CD4-positive, alpha-beta T cell treated with Interleukin-10 for 1 hour (primary cell): Measurements from ENCODE around the gene MROH2A.
"Not testable (repeated sequence)": the region's sequence is repeated elsewhere in the genome, so short reads cannot be mapped to it uniquely, and the experiment has no call there.

ENCODE experiments used
- DNase-seq: peaks from one replicate; pipeline ENCODE4 v3.0.0-alpha.2; 2020

The MROH2A gene, protein sequence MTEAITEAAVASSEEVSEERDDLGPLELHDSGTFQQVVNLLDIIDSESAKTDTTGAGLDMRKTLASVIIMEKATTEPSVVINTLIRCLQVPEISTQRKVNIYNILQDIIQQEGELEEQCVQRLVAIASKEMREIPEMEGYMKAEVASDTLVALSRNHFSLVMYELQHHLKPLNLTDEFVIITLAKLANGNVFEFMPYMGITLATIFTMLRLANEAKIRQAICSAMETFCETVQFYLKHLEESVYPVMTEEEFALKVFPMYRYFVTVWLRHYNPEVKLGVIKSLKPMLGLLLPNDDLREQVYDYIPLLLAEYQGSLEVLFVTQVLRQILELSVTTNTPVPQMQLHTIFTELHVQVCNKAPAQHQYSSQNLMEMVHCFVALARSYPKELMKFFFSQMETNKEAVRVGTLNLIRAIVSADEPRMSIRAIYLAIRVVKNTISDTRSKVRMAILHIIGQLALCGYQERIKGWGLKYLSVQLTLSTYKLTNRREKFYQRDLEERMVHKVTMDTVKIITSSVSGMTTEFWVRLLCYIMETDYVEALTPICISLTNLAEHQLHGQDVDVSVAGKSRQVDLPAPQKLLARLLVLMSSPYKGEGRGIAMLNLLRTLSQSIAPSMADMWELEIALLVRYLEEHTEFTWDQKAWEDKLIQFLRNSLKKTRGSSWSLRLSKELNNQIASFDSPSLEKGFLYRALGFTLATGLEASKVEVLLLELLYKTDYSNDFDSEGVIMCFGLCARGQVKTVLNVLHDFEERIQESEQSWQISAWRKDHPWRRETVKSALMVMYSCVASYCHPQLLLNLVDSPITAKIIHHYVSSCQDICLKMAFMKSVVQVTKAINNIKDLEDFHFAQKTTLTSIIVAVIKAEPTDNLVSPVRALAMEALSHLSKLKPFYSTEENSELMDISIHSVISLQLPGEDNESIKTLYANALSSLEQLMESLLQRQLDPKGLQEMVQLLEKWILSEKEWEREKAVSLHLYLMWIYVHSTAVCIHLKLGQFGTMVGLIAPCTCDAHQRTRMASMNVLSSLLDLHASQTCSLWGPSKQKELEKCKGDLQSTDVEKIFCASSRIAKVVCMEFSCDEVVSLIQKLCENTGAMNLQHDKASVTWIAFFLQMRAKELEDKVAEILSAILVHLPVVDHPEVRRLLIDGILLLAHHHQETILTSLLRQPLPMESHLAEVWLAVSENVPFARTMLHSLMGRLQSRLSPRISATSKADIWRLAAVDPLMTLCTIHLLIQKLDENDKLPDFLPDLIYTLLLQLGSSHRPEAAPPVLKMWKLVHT (N-terminal part only)

DNA sequence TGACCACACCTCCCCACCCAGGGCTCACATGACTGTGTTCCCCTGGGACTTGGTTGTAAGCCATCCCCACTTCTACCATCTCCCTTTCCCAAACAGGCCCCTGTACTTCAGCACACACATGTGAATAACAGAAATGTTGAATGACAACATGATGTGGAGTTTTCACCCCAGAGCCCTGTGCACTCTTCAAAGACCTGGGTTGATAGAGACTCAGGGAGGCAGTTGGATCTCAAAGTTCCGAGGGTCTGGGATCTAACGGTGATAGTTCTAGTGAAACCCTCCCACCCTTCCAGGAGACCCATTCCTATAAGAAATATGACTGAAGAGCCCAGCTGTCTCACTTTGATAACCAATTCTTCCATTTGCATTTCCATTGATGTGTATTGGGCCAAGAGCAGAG lies at the start of gene MROH2A:
Gene MROH2A, plus strand, starts transcription at position 301 of the 400 bp plus-strand sequence. CDS start 1,029 bp downstream, outside the sequence.
- DNase-seq, result no peak

DNA sequence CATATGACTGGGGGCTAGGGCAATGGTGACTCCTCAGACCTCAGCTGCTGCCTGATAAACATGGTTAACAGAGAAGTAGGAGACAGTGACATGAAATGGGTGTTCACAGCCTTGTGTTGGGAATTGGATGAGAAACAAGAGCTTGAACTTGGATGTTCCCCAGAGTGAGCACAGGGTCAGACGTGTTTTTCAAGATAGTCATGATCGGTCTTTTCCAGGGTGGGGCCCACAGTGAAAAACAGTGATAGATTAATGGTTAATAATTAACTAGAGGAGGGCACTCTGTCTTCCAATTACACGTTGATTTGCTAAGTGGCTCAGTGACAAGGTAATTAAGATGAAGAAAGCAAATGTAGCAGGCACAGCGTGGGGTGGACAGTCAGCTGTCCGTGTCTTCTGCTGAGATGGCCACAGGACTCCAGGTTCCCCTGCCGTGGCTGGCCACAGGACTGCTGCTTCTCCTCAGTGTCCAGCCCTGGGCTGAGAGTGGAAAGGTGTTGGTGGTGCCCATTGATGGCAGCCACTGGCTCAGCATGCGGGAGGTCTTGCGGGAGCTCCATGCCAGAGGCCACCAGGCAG lies 49.3 kb upstream of the MROH2A start, which contains the start of gene UGT1A3:
Gene UGT1A3, plus strand, starts transcription at position 320 of the 579 bp plus-strand sequence. Its CDS starts 85 bp downstream, at position 405.
- no peak for DNase-seq

DNA sequence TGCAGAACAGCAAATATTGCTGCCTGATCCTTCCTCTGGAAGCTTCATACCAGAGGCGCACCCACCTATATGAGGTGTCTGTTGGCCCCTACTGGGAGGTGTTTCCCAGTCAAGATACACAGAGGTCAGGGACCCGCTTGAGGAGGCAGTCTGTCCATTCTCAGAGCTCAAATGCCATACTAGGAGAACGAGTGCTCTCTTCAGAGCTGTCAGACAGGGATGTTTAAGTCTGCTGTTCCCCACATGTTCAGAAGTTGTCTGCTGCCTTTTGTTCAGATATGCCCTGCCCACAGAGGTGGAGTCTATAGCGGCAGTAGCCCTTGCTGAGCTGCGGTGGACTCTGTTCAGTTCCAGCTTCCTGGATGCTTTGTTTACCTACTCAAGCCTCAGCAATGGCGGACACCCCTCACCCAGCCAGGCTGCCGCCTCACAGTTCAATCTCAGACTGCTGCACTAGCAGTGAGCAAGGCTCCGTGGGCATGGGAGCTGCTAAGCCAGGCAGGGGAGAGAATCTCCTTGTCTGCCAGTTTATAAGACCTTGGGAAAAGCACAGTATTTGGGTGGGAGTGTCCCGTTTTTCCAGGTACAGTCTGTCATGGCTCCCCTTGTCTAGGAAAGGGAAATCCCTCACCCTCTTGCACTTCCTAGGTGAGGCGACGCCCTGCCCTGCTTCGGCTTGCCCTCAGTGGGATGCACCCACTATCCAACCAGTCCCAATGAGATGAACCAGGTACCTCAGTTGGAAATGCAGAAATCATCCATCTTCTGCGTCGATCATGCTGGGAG lies 41.1 kb upstream of the MROH2A start:
- not testable (repeated sequence) for DNase-seq

DNA sequence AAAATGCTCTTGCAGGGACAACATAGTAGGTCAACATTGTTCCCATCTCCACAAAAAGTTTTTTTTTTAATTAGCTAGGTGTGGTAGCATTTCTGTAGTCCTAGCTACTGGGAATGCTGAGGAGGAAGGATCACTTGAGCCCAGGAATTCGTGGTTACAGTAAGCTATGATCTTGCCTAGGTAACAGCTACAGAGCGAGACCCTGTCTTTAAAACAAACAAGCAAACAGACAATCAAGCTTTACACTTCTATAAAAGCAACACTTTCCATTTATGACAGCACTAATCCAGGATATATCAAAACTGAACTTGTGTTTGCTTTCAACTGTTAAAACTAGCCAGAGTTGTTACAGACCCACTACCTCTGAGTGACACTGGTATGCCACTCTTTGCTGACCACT lies 37.3 kb upstream of the MROH2A start:
- no peak for DNase-seq

DNA sequence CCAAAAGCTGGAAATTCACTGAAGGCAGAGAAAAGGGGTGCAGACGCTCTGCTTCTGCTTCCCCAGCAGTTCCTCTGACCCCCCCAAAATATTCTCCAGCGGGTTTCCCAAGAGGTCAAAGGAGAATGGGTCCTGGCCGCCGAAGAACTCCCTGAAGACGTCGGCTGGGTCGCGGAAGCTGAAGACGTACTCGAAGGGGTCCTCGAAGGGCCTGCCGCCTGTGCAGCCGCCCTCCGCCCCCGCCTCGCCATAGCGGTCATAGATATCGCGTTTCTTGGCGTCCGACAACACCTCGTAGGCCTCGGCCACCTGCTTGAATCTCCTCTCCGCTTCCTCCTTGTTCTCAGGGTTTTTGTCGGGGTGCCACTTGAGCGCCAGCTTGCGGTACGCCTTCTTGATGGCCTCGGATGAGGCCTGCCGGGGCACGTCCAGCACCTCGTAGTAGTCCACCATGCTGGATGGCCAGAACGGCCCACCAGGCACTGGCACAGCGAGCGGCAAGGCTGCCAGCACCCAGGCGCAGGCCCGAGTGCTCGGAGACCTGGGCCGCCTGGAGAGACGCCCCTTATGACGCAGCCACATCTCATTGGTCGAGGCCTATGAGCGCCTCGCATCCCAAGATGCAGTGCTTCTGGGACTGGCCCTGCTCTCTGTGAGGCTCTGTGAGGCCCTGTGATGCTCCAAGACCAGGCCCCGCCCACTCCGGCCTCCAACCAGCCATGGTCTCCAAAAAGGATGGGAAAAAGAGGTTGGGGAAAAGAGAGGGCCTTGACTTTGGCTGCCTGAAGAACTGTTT lies 34.5 kb upstream of the MROH2A start:
- DNase-seq, result no peak

DNA sequence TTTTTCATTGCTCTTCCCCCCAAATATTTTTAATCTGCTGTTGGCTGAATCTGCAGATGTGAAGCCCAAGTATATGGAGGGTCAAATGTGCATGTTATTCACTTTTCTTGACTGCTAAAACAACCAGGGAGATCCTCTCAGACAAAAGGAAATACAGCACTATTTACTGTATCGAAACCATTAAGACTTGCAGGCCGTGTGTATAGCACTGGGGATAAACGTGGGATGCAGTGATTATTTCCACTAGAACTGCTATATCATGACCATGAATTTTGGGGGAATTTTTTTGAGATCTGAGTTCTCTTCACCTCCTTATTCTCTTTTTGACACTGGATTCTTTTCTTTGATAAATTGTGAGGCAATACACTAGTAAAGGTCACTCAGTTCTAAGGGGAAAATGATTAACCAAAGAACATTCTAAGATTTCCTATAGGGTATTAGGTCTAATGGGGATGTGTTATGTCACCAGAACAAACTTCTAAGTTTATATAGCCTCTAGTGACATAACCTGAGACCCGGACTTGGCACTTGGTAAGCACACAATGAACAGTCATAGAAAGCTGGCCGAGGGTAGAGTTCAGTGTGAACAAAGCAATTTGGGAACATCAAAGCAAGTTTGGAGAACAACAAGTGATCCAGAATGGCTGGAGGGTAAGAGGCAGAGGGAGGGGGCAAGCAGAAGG lies 32.9 kb upstream of the MROH2A start:
- no peak for DNase-seq

DNA sequence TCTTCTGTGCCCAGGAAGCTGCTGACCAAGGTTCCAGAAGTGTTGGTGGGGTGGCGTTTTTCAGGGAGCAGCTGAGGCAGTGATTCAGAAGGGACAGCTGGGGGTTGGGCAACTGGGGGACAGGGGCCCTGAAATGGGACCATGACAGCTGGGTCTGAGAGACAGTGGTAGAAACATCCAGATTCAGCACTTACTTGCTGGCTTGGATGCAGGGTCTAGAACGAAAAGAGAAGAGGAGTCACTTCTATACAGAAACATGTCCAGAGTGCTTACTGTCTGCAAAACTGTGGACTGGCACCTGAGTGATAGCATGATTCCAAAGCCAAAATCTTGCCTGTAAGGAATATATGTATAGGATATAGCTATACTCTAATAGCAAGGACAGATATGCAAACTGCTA lies 32.3 kb upstream of the MROH2A start:
- DNase-seq, result not testable (repeated sequence)

DNA sequence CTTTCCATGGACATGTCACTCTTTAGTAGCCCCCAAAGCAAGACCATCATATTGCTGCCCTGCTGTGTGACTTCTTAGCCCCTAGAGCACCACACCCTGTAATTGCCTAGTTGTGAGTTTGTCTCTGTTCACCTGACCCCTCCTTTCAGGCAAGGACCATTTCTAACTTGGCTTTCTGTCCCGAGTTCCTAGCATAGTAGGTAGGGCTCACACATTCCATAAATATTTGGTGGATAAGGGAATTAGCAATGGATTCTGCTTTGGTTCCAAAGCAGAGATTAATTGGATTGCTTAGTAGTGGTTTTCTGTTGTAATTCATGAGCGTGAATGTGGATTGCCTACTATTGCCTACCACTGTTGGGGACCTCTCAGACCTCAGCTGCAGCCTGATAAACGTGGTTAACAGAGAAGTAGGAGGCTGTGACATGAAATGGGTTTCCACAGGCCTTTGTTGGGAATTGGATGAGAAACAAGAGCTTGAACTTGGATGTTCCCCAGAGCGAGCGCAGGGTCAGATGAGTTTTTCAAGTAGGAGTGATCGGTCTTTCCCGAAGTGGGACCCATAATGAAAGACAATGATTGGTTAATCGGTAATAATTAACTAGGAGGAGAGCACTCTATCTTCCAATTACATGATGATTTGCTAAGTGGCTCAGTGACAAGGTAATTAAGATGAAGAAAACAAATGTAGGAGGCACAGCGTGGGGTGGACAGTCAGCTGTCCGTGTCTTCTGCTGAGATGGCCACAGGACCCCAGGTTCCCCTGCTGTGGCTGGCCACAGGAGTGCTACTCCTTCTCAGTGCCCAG lies 31.5 kb upstream of the MROH2A start:
- no peak for DNase-seq

DNA sequence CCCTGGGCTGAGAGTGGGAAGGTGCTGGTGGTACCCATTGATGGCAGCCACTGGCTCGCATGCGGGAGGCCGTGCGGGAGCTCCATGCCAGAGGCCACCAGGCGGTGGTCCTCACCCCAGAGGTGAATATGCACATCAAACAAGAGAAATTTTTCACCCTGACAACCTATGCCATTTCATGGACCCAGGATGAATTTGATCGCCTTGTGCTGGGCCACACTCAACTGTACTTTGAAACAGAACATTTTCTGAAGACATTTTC lies 30.9 kb upstream of the MROH2A start:
- DNase-seq, result no peak

DNA sequence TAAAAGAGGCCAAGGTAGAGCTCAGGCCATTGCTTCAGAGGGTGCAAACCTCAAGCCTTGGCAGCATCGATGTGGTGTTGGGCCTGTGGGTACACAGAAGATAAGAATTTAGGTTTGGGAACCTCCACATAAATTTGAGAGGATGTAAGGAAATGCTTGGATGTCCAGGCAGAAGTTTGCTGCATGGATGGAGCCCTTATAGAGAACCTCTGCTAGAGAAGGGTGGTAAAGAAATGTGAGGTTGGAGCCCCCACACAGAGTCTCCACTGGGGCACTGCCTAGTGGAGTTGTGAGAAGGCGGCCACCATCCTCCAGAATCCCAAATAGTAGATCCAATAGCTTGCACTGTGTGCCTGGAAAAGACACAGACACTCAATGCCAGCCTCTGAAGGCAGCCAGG lies 27.4 kb upstream of the MROH2A start:
- not testable (repeated sequence) for DNase-seq

DNA sequence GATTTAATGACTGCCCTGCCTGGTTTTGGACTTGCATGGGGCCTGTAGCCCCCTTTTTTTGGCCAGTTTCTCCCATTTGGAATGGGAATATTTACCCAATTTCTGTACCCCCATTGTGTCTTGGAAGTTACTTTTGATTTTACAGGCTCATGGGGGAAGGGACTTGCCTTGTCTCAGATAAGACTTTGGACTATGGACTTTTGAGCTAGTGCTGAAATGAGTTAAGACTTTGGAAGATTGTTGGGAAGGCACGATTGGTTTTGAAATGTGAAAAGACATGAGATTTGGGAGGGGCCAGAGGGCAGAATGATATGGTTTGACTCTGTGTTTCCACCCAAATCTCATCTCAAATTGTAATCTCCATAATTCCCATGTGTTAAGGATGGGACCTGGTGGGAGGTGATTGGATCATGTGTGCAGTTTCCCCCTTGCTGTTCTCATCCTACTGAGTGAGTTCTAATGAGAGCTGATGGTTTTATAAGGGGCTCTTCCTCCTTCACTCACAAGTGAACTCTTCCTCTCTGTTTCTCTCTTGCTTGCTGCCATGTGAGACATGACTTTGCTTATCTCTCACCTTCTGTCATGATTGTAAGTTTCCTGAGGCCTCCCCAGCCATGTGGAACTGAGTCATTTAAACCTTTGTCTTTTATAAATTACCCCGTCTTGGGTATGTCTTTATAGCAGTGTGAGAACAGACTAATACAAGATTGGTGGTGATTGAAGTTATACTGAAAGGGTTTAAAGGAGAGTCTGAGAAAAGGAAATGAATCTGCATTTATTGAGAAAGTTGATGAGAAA lies 26.7 kb upstream of the MROH2A start:
- DNase-seq, result not testable (repeated sequence)

DNA sequence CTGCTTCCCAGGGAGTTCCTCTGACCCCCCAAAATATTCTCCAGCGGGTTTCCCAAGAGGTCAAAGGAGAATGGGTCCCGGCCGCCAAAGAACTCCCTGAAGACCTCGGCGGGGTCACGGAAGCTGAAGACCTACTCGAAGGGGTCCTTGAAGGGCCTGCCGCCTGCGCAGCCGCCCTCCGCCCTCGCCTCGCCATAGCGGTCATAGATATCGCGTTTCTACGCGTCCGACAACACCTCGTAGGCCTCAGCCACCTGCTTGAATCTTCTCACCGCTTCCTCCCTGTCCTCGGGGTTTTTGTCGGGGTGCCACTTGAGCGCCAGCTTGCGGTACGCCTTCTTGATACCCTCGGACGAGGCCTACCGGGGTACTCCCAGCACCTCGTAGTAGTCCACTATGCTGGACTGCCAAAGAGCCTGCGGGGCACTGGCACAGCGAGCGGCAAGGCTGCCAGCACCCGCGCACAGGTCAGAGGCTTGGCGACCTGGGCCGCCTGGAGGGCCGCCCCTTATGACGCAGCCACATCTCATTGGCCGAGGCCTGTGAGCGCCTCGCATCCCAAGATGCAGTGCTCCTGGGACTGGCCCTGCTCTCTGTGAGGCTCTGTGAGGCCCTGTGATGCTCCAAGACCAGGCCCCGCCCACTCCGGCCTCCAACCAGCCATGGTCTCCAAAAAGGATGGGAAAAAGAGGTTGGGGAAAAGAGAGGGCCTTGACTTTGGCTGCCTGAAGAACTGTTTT lies 23.1 kb upstream of the MROH2A start:
- DNase-seq, result no peak

DNA sequence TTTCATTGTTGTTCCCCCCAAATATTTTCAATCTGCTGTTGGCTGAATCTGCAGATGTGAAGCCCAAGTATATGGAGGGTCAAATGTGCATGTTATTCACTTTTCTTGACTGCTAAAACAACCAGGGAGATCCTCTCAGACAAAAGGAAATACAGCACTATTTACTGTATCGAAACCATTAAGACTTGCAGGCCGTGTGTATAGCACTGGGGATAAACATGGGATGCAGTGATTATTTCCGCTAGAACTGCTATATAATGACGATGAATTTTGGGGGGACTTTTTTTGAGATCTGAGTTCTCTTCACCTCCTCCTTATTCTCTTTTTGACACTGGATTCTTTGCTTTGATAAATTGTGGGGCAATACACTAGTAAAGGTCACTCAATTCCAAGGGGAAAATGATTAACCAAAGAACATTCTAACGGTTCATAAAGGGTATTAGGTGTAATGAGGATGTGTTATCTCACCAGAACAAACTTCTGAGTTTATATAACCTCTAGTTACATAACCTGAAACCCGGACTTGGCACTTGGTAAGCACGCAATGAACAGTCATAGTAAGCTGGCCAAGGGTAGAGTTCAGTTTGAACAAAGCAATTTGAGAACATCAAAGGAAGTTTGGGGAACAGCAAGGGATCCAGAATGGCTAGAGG lies 21.6 kb upstream of the MROH2A start:
- DNase-seq, result no peak

DNA sequence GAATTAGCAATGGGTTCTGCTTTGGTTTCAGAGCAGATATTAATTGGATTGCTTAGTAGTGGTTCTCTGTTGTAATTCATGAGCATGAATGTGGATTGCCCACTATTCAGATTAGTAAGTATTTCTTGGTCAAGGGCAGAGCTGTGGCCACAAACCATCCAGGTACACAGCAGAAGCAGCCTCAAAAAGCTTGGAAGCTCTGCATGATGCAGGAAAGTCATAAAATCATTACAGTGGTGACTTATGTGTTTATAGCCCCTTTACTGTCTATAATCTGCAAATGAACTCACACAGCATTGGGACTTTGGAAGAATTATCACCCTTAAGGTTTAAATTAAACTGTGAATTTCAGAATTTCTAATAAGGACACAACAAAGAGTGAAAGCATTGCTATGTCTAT lies 20.0 kb upstream of the MROH2A start:
- no peak for DNase-seq

DNA sequence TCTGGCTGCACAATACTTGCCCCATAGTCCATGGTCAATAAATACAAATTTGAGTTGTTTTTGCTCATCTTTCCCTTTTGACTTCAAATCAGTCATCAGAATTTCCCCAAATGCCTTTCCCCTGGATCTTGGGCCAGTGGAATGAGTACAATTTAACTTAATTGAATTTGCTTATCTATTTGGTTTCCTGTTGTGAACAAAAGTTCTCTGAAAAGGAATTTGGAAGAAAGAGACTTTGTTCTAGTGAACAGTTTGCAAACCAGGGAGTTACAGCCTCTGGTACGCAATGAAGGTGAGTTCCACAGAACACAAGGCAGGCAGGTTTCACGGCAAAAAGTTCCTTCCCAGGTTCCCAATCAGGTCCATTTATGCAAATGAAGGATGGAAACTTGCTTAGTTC lies 19.3 kb upstream of the MROH2A start:
- no peak for DNase-seq

DNA sequence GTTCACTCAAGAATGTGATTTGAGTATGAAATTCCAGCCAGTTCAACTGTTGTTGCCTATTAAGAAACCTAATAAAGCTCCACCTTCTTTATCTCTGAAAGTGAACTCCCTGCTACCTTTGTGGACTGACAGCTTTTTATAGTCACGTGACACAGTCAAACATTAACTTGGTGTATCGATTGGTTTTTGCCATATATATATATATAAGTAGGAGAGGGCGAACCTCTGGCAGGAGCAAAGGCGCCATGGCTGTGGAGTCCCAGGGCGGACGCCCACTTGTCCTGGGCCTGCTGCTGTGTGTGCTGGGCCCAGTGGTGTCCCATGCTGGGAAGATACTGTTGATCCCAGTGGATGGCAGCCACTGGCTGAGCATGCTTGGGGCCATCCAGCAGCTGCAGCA lies 18.1 kb upstream of the MROH2A start, which contains the start of gene UGT1A1:
Gene UGT1A1, plus strand, starts transcription at position 228 of the 400 bp plus-strand sequence. Its CDS starts 18 bp downstream, at position 246.
- no peak for DNase-seq

DNA sequence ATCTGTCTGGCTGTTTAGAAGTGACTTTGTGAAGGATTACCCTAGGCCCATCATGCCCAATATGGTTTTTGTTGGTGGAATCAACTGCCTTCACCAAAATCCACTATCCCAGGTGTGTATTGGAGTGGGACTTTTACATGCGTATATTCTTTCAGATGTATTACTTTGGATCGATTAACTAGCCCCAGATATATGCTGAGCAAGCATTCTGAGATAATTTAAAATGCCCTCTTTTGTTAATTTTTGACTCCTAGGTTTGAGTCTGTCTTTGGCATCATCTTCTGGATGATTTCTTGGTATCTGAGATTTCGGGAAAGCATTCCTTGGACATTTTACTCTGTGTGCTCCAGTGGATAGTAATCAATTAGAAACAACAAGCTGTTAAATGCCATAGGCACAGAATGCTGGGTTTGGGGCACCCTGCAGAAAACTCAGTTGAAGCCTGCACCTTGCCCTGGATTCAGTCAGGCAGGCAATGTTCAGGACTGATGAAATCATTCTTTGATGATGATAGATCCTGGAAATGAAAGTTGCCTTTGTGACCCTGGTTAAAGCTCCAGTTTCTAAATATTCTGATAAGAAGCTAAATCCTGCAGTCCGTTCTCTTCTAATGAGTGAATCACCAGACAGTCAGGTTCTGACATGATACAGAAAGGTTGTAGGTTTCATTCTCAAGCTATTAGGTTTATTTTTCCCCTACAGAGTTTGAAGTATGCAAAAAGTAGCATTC lies 16.9 kb upstream of the MROH2A start:
- DNase-seq, result no peak
